H9 (cell line): Measurements from ENCODE around the gene ARPC2. TPM values are rescaled to one million over a fixed set of nuclear protein-coding genes. Genes with fewer than 3 reads are reported as not detected.

Experiments
- DNase-seq: peaks from one replicate; pipeline ENCODE4 v3.0.0-alpha.2; 2017
- H2AFZ ChIP-seq: one replicate; pipeline ENCODE4 v1.6.1; 2013; ENCODE audit warnings: mild to moderate bottlenecking, low read length, control low read depth, moderate library complexity
- H2AK5ac ChIP-seq: 2 replicates; pipeline ENCODE4 v1.6.1; 2013; ENCODE audit warnings: low read length, control low read depth, mixed read lengths; ENCODE audit not compliant: insufficient read length
- H2BK120ac ChIP-seq: one replicate; pipeline ENCODE4 v1.6.1; 2013; ENCODE audit warnings: low read depth, mild to moderate bottlenecking, low read length, control low read depth, inconsistent platforms; ENCODE audit not compliant: poor library complexity, severe bottlenecking
- H2BK12ac ChIP-seq: 2 replicates; pipeline ENCODE4 v1.6.1; 2013; ENCODE audit warnings: low read length, control low read depth, mixed read lengths, low read depth; ENCODE audit not compliant: insufficient read length
- H2BK15ac ChIP-seq: 2 replicates; pipeline ENCODE4 v1.6.1; 2013; ENCODE audit warnings: low read depth, low read length, control low read depth
- H2BK20ac ChIP-seq: one replicate; pipeline ENCODE4 v1.6.1; 2013; ENCODE audit warnings: low read depth, mild to moderate bottlenecking, low read length, control low read depth, inconsistent platforms; ENCODE audit not compliant: poor library complexity, severe bottlenecking
- H2BK5ac ChIP-seq: 2 replicates; pipeline ENCODE4 v1.6.1; 2013; ENCODE audit warnings: low read length, control low read depth, mixed read lengths; ENCODE audit not compliant: insufficient read length
- H3K14ac ChIP-seq: 2 replicates; pipeline ENCODE4 v1.6.1; 2013; ENCODE audit warnings: low read length, control low read depth; ENCODE audit not compliant: insufficient read depth
- H3K18ac ChIP-seq: 2 replicates; pipeline ENCODE4 v1.6.1; 2013; ENCODE audit warnings: low read depth, mild to moderate bottlenecking, mixed read lengths, low read length, control low read depth; ENCODE audit not compliant: insufficient read length
- H3K23ac ChIP-seq: 2 replicates; pipeline ENCODE4 v1.6.1; 2013; ENCODE audit warnings: low read length, control low read depth, mixed read lengths, low read depth; ENCODE audit not compliant: insufficient read length
- H3K23me2 ChIP-seq: 2 replicates; pipeline ENCODE4 v1.6.1; 2013; ENCODE audit warnings: low read depth, mild to moderate bottlenecking, mixed read lengths, low read length, control low read depth; ENCODE audit not compliant: insufficient read length, poor library complexity, severe bottlenecking
- H3K27ac ChIP-seq: 2 replicates; pipeline ENCODE4 v1.5.1; 2013; ENCODE audit warnings: low read length, control low read depth, mixed read lengths, low read depth; ENCODE audit not compliant: insufficient read length
- H3K27me3 ChIP-seq: 2 replicates; pipeline ENCODE4 v1.6.1; 2013; ENCODE audit warnings: low read length, control low read depth, inconsistent platforms; ENCODE audit not compliant: insufficient read depth
- H3K4ac ChIP-seq: 2 replicates; pipeline ENCODE4 v1.6.1; 2013; ENCODE audit warnings: low read depth, mild to moderate bottlenecking, control low read depth, inconsistent platforms, low read length, moderate library complexity
- H3K4me1 ChIP-seq: 2 replicates; pipeline ENCODE4 v1.6.1; 2013; ENCODE audit warnings: low read length, control low read depth, inconsistent platforms; ENCODE audit not compliant: insufficient read depth
- H3K4me2 ChIP-seq: 2 replicates; pipeline ENCODE4 v1.6.1; 2013; ENCODE audit warnings: low read length, control low read depth, mixed read lengths; ENCODE audit not compliant: insufficient read length, insufficient read depth
- H3K56ac ChIP-seq: 2 replicates; pipeline ENCODE4 v1.6.1; 2013; ENCODE audit warnings: low read depth, mild to moderate bottlenecking, mixed read lengths, low read length, control low read depth; ENCODE audit not compliant: insufficient read length
- H3K79me1 ChIP-seq: 2 replicates; pipeline ENCODE4 v1.6.1; 2013; ENCODE audit warnings: low read depth, mild to moderate bottlenecking, moderate library complexity, low read length, control low read depth, inconsistent platforms; ENCODE audit not compliant: insufficient read depth, poor library complexity, severe bottlenecking
- H3K79me2 ChIP-seq: 2 replicates; pipeline ENCODE4 v1.6.1; 2013; ENCODE audit warnings: low read length, control low read depth, inconsistent platforms; ENCODE audit not compliant: insufficient read depth
- H3K9ac ChIP-seq: 2 replicates; pipeline ENCODE4 v1.6.1; 2013; ENCODE audit warnings: low read length, control low read depth, mixed read lengths; ENCODE audit not compliant: insufficient read length; ENCODE audit errors: extremely low read depth
- H3K9me3 ChIP-seq: one replicate; pipeline ENCODE4 v1.6.1; 2013; ENCODE audit warnings: low read depth, low read length, inconsistent platforms; ENCODE audit not compliant: control insufficient read depth
- H3T11ph ChIP-seq: one replicate; pipeline ENCODE4 v1.6.1; 2013; ENCODE audit warnings: mild to moderate bottlenecking, low read length, control low read depth, inconsistent platforms
- H4K20me1 ChIP-seq: one replicate; pipeline ENCODE4 v1.6.1; 2013; ENCODE audit not compliant: control insufficient read depth, insufficient read length, insufficient read depth
- H4K5ac ChIP-seq: 2 replicates; pipeline ENCODE4 v1.6.1; 2013; ENCODE audit warnings: low read depth, mild to moderate bottlenecking, mixed read lengths, low read length, control low read depth; ENCODE audit not compliant: insufficient read length
- H4K8ac ChIP-seq: replicated peaks from 2 replicates; pipeline ENCODE4 v1.6.1; 2013; ENCODE audit warnings: low read length, control low read depth, mixed read lengths, low read depth; ENCODE audit not compliant: insufficient read length
- H4K91ac ChIP-seq: 2 replicates; pipeline ENCODE4 v1.6.1; 2013; ENCODE audit warnings: low read depth, mild to moderate bottlenecking, moderate library complexity, mixed read lengths, low read length, control low read depth; ENCODE audit not compliant: insufficient read length
- H3K27ac Mint-ChIP-seq, 3 experiments: 2 replicates in 2 of 3; 3 replicates in 1 of 3; pipeline ENCODE4 v1.8.0; 2020 to 2021; ENCODE audit warnings: mixed read lengths in 3 of 3, mild to moderate bottlenecking in 1 of 3, moderate library complexity in 1 of 3
- H3K27me3 Mint-ChIP-seq: 2 replicates; pipeline ENCODE4 v1.8.0; 2021; ENCODE audit warnings: low read depth, mild to moderate bottlenecking, moderate library complexity, mixed read lengths
- H3K36me3 Mint-ChIP-seq, 3 experiments: 2 replicates in 2 of 3; 3 replicates in 1 of 3; pipeline ENCODE4 v1.8.0; 2020 to 2021; ENCODE audit warnings: low read depth in 3 of 3, mixed read lengths in 3 of 3; ENCODE audit not compliant: insufficient read depth in 1 of 3
- H3K4me1 Mint-ChIP-seq, 2 experiments: 2 replicates each; pipeline ENCODE4 v1.8.0; 2020; ENCODE audit warnings: mixed read lengths in 2 of 2
- H3K4me3 Mint-ChIP-seq, 2 experiments: 2 replicates in 1 of 2; 3 replicates in 1 of 2; pipeline ENCODE4 v1.8.0; 2020 to 2021; ENCODE audit warnings: mild to moderate bottlenecking in 2 of 2, mixed read lengths in 2 of 2, moderate library complexity in 1 of 2
- H3K9me3 Mint-ChIP-seq, 2 experiments: 2 replicates in 1 of 2; 3 replicates in 1 of 2; pipeline ENCODE4 v1.8.0; 2020; ENCODE audit warnings: mild to moderate bottlenecking in 2 of 2, mixed read lengths in 2 of 2, moderate library complexity in 1 of 2
- CTCF ChIP-seq: fragments of 200-600 bp; sonication (generic); conservative IDR thresholded peaks from 3 replicates; pipeline ENCODE4 v1.8.0; 2021; ENCODE audit warnings: antibody characterized with exemption, mild to moderate bottlenecking
- WGBS: extraction: QIAGEN DNeasy Blood & Tissue Kit; methylation state at CpG from one replicate; pipeline ENCODE4 v1.1.7; 2013; ENCODE audit warnings: missing lambda C conversion rate, low lambda C conversion rate, mixed read lengths; ENCODE audit not compliant: insufficient read length; ENCODE audit errors: extremely low coverage; 5-methylcytosine and 5-hydroxymethylcytosine counted together
- total RNA-seq: library from RNA; stranded (reverse); gene quantifications from 2 replicates; pipeline ENCODE4 v1.2.1, GENCODE V29; 2021

The ARPC2 gene
- total RNA-seq, 1 experiment from 2014 or later: 197 TPM

- peak overlapping the region; percentile 94 for H2AFZ ChIP-seq
- no peak overlapping the region for H3K4me2 ChIP-seq
- Mint-ChIP-seq H3K4me1 (peaks cover 6% of the 10 kb centered on the region in 2 experiments; a peak in 3 of 4 replicates), H3K36me3 (no peaks in the 10 kb centered on the region; a peak in 1 of 7 replicates), H3K9me3 (no peaks in the 10 kb centered on the region), H3K27ac (no peak overlapping the region; a peak in 1 of 7 replicates), H3K4me3 (no peak overlapping the region), H3K27me3 (peaks cover 5% of the 10 kb centered on the region)
- H3K23ac ChIP-seq: no peak overlapping the region
- H2BK20ac ChIP-seq: no peak overlapping the region
- H3T11ph ChIP-seq: no peak overlapping the region
- no peaks in the 10 kb centered on the region for H3K79me1 ChIP-seq
- DNase-seq: peak; percentile 79
- H2BK12ac ChIP-seq: no peak overlapping the region
- no peaks in the 10 kb centered on the region for H3K79me2 ChIP-seq
- no peak overlapping the region for H3K27ac ChIP-seq
- H3K14ac ChIP-seq: no peak overlapping the region
- no peak overlapping the region for H2BK120ac ChIP-seq
- H2AK5ac ChIP-seq: no peak overlapping the region
- H3K23me2 ChIP-seq: no peaks in the 10 kb centered on the region
- no peak overlapping the region for H4K8ac ChIP-seq
- H3K9ac ChIP-seq: no peak overlapping the region
- H3K4me1 ChIP-seq: peaks cover 3% of the 10 kb centered on the region; the same call in 1 of the 2 replicates
- peak; percentile 83 for TF ChIP-seq CTCF
- H4K91ac ChIP-seq: no peak overlapping the region
- no peak overlapping the region for H3K4ac ChIP-seq
- no CpG with 5 or more reads among the region's 8 CpGs for WGBS
- H3K56ac ChIP-seq: no peak overlapping the region
- H3K18ac ChIP-seq: no peak overlapping the region
- H4K20me1 ChIP-seq: no peaks in the 10 kb centered on the region
- H4K5ac ChIP-seq: no peak overlapping the region
- no peaks in the 10 kb centered on the region for H3K27me3 ChIP-seq
- no peak overlapping the region for H2BK5ac ChIP-seq
- H3K9me3 ChIP-seq: no peaks in the 10 kb centered on the region
- no peak overlapping the region for H2BK15ac ChIP-seq
Measured at GRCh38 chr2:218186355-218186766, 30.6 kb upstream of the ARPC2 start.
